ENCODE measurements around the gene ZNF627.

The ZNF627 gene

GRCh38 chr19:11597202-11598102, at the start of gene ZNF627:
ZNF627 (plus strand) TSS chr19:11597483; CDS start chr19:11597628, 145 bp downstream.
- Histone ChIP-seq H3K4me3 (ENCODE audit: low read depth, low read length) (peak within 1 kb of the TSS; percentile 98), H3K9me3 (ENCODE audit: control insufficient read depth, insufficient read depth, low read depth, low read length) (no peaks in the 10 kb centered on the region), H3K36me3 (ENCODE audit: control insufficient read depth in 2 of 2, insufficient read depth in 1 of 2, low read length in 2 of 2) (peaks cover 10 to 13% of the 10 kb centered on the region in 2 experiments; a peak in 2 of 3 replicates), H3K4me1 (ENCODE audit: control insufficient read depth, insufficient read depth, low read length) (no peaks in the 10 kb centered on the region), H3K27ac (ENCODE audit: extremely low read depth, low read depth, low read length) (peak within 1 kb of the TSS; percentile 85)
- POLR2A ChIA-PET = interaction anchor here (0.7 to 1.2 kb wide), 4 partner anchors 13 to 42 kb away, joined by 3 to 6 read pairs (median 4); no protein-coding TSS in a partner anchor
- CTCF ChIA-PET = interaction anchor here (0.6 to 0.7 kb wide), 4 partner anchors 43 to 505 kb away, joined by 3 to 4 read pairs (median 3); no protein-coding TSS in a partner anchor
- TF ChIP-seq TRIM28 (IDR thresholded peaks at IDR 0.05; ENCODE audit: borderline replicate concordance, low read length) = 0 out of 2 replicates have a peak, but pooled peaks have one; percentile 12
- no peak for TF ChIP-seq BCL11A (tag by site-specific recombination; IDR thresholded peaks at IDR 0.05; ENCODE audit: low read depth)
- TF ChIP-seq GLIS1 (tag by site-specific recombination; IDR thresholded peaks at IDR 0.05) = peak; percentile 44; the same call in 1 of the 2 replicates
- TF ChIP-seq ZNF48 (tag by site-specific recombination; IDR thresholded peaks at IDR 0.05) = no peak
- TF ChIP-seq ZNF792 (tag by site-specific recombination; IDR thresholded peaks at IDR 0.05) = no peak
- no peak for TF ChIP-seq ZNF654 (tag by site-specific recombination; IDR thresholded peaks at IDR 0.05; ENCODE audit: low read depth)
- no peak for TF ChIP-seq ZNF558 (tag by site-specific recombination; IDR thresholded peaks at IDR 0.05)
- TF ChIP-seq ZNF311 (tag by site-specific recombination; IDR thresholded peaks at IDR 0.05; ENCODE audit: borderline replicate concordance) = no peak
- peak; percentile 10; the same call in 1 of the 2 replicates for TF ChIP-seq EGR2 (tag by site-specific recombination; IDR thresholded peaks at IDR 0.05; ENCODE audit: low read depth)
- TF ChIP-seq INSM2 (tag by site-specific recombination; IDR thresholded peaks at IDR 0.05) = peak; percentile 69; the same call in 1 of the 2 replicates
- no peak for TF ChIP-seq ZNF791 (tag by site-specific recombination; IDR thresholded peaks at IDR 0.05)
- peak; percentile 87 for TF ChIP-seq GLIS2 (tag by site-specific recombination; IDR thresholded peaks at IDR 0.05)
- peak; percentile 48; the same call in 1 of the 2 replicates for TF ChIP-seq ZSCAN16 (tag by site-specific recombination; IDR thresholded peaks at IDR 0.05)
- TF ChIP-seq ZSCAN5A (tag by site-specific recombination; IDR thresholded peaks at IDR 0.05) = peak; percentile 74; the same call in 1 of the 2 replicates
- peak; percentile 61; the same call in 1 of the 2 replicates for TF ChIP-seq ZNF121 (tag by site-specific recombination; IDR thresholded peaks at IDR 0.05)
- TF ChIP-seq ZNF394 (tag by site-specific recombination; IDR thresholded peaks at IDR 0.05; ENCODE audit: borderline replicate concordance) = peak; percentile 67; the same call in 1 of the 2 replicates
- no peak for TF ChIP-seq HOXD13 (CRISPR knock-in tag; IDR thresholded peaks at IDR 0.05; ENCODE audit: borderline replicate concordance)
- TF ChIP-seq ZNF837 (tag by site-specific recombination; IDR thresholded peaks at IDR 0.05) = no peak
- TF ChIP-seq ZFHX2 (tag by site-specific recombination; conservative IDR thresholded peaks at IDR 0.05) = no peak
- TF ChIP-seq SP7 (tag by site-specific recombination; IDR thresholded peaks at IDR 0.05) = peak; percentile 74; the same call in 1 of the 2 replicates
- TF ChIP-seq ZNF560 (tag by site-specific recombination; IDR thresholded peaks at IDR 0.05; ENCODE audit: borderline replicate concordance) = 0 out of 2 replicates have a peak, but pooled peaks have one; percentile 38
- TF ChIP-seq REST (tag by site-specific recombination; IDR thresholded peaks at IDR 0.05) = no peak
- TF ChIP-seq ZNF10 (tag by site-specific recombination; IDR thresholded peaks at IDR 0.05) = peak; percentile 24; the same call in 1 of the 2 replicates
- 0 out of 2 replicates have a peak, but pooled peaks have one; percentile 44 for TF ChIP-seq MZF1 (tag by site-specific recombination; IDR thresholded peaks at IDR 0.05; ENCODE audit: borderline replicate concordance)
- TF ChIP-seq ZNF140 (tag by site-specific recombination; IDR thresholded peaks at IDR 0.05) = no peak
- peak; percentile 59; the same call in 1 of the 2 replicates for TF ChIP-seq ZSCAN18 (tag by site-specific recombination; IDR thresholded peaks at IDR 0.05)
